ENCODE results near the gene SPTBN1.

The SPTBN1 gene

DNA sequence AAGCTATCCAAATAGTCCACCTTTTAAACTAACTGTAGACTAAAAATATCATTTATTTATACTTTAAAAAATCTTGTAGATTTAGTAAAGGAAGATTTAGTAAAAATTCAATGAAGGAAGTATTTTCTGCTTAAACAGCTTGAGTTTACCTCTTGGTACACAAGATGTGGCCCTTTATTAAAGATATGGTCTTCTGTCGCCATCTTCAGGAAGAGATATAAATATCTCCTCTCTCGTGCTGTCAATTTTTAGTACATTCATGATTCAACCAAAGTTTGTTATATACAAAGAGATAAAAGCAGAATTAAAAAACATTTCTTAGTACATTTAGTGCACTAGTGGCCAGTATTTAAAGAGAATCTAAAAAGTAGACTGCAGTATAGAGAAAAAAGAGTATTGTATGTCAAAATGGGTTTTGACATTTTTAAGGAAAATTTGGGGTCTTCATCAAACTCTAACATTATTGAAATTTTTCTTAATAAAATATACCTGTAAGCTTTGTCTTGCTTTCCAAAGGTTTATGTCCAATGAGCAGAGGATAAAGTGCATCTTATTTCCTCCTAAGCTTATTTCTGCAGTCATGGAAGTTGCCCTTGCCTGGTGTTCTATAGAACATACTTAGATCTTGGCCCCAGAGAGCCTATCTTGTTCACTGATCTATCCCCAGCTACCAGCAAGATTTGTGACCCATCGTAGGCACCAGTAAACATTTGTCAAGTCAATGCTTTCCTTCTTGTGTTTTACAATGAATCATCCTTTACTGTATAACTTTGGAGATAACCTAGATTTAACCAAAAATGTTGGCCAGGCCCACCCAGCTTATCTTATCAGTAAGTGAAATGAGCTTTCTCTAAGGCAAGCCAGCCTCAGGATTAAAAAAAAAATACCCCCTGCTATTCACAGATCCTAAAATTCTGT lies 248.8 kb downstream of the SPTBN1 start:
- no peak overlapping the region for H3K27ac ChIP-seq (ENCODE audit: low read length)
- no peak for TF ChIP-seq EZH2phosphoT487 (IDR thresholded peaks at IDR 0.05; ENCODE audit: low read depth)
- TF ChIP-seq, protein P1, sequence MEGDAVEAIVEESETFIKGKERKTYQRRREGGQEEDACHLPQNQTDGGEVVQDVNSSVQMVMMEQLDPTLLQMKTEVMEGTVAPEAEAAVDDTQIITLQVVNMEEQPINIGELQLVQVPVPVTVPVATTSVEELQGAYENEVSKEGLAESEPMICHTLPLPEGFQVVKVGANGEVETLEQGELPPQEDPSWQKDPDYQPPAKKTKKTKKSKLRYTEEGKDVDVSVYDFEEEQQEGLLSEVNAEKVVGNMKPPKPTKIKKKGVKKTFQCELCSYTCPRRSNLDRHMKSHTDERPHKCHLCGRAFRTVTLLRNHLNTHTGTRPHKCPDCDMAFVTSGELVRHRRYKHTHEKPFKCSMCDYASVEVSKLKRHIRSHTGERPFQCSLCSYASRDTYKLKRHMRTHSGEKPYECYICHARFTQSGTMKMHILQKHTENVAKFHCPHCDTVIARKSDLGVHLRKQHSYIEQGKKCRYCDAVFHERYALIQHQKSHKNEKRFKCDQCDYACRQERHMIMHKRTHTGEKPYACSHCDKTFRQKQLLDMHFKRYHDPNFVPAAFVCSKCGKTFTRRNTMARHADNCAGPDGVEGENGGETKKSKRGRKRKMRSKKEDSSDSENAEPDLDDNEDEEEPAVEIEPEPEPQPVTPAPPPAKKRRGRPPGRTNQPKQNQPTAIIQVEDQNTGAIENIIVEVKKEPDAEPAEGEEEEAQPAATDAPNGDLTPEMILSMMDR (IDR thresholded peaks at IDR 0.05; ENCODE audit: low read depth, low read length): peak; percentile 67
- H3K36me3 ChIP-seq (replicated peaks; ENCODE audit: low read depth, low read length): no peaks in the 10 kb centered on the region
- peaks cover 12% of the 10 kb centered on the region; the same call in 1 of the 2 replicates for H3K27me3 ChIP-seq (ENCODE audit: low read depth, low read length)
- no peak overlapping the region for H3K9ac ChIP-seq (ENCODE audit: low read length)
- no peaks in the 10 kb centered on the region for H3K79me2 ChIP-seq (ENCODE audit: low read length)
- no peak overlapping the region for H2AFZ ChIP-seq (ENCODE audit: low read depth, low read length)
- H4K20me1 ChIP-seq (ENCODE audit: insufficient read depth, low read length): no peaks in the 10 kb centered on the region
- H3K4me3 ChIP-seq (ENCODE audit: low read length): no peak overlapping the region
- no peaks in the 10 kb centered on the region for H3K4me1 ChIP-seq (ENCODE audit: low read length)
- no peaks in the 10 kb centered on the region for H3K9me3 ChIP-seq (ENCODE audit: insufficient read depth, low read length)
- no peak overlapping the region for H3K4me2 ChIP-seq (ENCODE audit: low read length)

DNA sequence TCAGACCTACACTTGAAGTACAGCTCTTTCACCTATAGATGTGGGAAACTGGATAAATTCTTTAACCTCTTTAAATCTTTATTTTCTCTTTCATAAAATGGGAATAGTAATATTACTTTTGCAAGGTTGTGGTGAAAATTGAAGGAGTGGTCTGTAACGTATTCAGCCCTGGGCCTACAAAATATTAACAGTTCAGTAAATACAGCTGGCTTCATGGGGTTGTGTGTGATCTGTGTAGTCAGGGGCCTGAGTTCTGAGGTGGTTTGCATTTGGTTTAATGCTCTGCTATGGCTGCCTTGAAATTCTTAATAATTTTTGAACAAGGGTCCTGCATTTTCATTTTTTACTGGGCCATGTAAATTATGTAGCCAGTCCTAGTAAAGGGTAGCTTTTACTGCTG lies 250.5 kb downstream of the SPTBN1 start:
- no peak overlapping the region for H3K4me2 ChIP-seq (ENCODE audit: low read length)
- no peak overlapping the region for H3K4me3 ChIP-seq (ENCODE audit: low read length)
- TF ChIP-seq, protein P1 (IDR thresholded peaks at IDR 0.05; ENCODE audit: low read depth, low read length): no peak
- TF ChIP-seq EZH2phosphoT487 (IDR thresholded peaks at IDR 0.05; ENCODE audit: low read depth): no peak
- H3K27me3 ChIP-seq (ENCODE audit: low read depth, low read length): 0 out of 2 replicates have a peak, but pooled peaks cover 3% of the 10 kb centered on the region
- H3K79me2 ChIP-seq (ENCODE audit: low read length): no peaks in the 10 kb centered on the region
- H3K36me3 ChIP-seq (replicated peaks; ENCODE audit: low read depth, low read length): no peaks in the 10 kb centered on the region
- no peaks in the 10 kb centered on the region for H4K20me1 ChIP-seq (ENCODE audit: insufficient read depth, low read length)
- no peak overlapping the region for H3K9ac ChIP-seq (ENCODE audit: low read length)
- H3K9me3 ChIP-seq (ENCODE audit: insufficient read depth, low read length): no peaks in the 10 kb centered on the region
- H3K4me1 ChIP-seq (ENCODE audit: low read length): no peaks in the 10 kb centered on the region
- no peak overlapping the region for H2AFZ ChIP-seq (ENCODE audit: low read depth, low read length)
- H3K27ac ChIP-seq (ENCODE audit: low read length): no peak overlapping the region

DNA sequence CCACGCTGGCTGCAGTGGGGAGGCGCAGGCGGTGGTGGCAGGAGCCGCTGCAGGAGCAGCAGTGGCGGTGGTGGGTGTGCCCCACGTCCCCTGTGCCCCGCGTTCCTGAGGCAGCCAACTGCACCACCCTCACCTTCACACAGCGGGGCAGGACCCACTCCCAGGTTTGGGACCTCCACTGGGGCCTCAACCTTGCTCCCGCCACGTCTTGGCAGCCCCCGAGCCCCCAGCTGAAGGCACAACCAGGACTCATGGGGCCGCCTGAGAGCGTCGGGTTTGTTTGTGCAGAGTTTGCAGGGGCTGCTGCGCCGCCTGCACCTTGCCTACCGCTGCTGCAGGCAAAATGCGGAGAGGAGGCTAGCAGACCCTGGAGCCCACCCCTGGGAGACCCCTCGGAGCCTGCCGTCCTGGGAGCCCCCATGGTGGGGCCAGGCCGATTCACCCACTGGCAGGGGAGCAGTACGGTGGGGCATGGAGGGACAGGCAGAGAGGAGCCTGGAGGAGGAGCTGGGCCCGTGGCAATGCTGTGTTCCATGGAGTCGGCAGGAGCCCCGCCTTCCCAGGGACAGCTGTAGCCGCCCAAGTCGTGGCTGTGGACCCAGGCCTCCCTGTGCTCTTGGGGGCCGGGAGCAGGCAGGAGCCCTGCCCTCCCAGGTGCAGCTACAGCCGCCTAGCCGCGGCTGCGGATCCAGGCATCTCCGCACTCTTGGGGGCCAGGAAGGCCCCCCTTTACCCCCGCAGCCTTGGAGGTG lies 252.6 kb downstream of the SPTBN1 start:
- Histone ChIP-seq H3K27ac (ENCODE audit: low read length) (no peak overlapping the region), H3K79me2 (ENCODE audit: low read length) (no peaks in the 10 kb centered on the region), H3K4me1 (ENCODE audit: low read length) (no peaks in the 10 kb centered on the region), H3K4me2 (ENCODE audit: low read length) (peak overlapping the region; percentile 97), H3K4me3 (ENCODE audit: low read length) (peak overlapping the region; percentile 88), H4K20me1 (ENCODE audit: insufficient read depth, low read length) (no peaks in the 10 kb centered on the region), H2AFZ (ENCODE audit: low read depth, low read length) (peak overlapping the region; percentile 69), H3K36me3 (replicated peaks; ENCODE audit: low read depth, low read length) (no peaks in the 10 kb centered on the region), H3K9ac (ENCODE audit: low read length) (peak overlapping the region; percentile 31; the same call in 1 of the 2 replicates), H3K9me3 (ENCODE audit: insufficient read depth, low read length) (no peaks in the 10 kb centered on the region), H3K27me3 (ENCODE audit: low read depth, low read length) (no peaks in the 10 kb centered on the region)
- TF ChIP-seq EZH2phosphoT487 (IDR thresholded peaks at IDR 0.05; ENCODE audit: low read depth): no peak
- TF ChIP-seq, protein P1 (IDR thresholded peaks at IDR 0.05; ENCODE audit: low read depth, low read length): peak; percentile 8; the same call in 1 of the 2 replicates

DNA sequence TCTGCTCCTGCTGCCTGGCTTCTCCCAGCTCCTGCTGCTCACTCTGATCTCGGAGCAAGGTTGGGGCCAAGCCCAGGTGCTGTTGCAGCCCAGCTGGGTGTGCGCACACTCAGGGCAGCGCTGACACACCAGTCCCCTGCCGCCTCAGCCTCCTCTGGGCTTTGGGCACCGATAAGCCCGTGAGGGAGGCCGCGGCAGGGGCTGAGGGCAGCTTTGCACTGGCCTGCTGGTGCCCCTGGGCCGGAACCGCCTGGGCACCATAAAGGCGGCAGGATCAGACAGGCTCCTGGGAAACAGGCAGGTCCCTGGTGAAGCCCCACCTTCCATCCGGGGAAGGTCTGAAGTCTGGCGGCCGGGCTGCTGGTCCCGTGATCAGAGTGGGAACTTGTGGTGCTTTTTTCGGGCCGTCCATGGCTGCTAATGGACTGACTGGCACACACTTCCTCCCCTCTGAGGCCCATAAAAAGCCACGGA lies 253.2 kb downstream of the SPTBN1 start:
- Histone ChIP-seq H3K9me3 (ENCODE audit: insufficient read depth, low read length) (no peaks in the 10 kb centered on the region), H3K79me2 (ENCODE audit: low read length) (no peaks in the 10 kb centered on the region), H3K27ac (ENCODE audit: low read length) (no peak overlapping the region), H3K4me1 (ENCODE audit: low read length) (no peaks in the 10 kb centered on the region), H3K4me2 (ENCODE audit: low read length) (peak overlapping the region; percentile 97), H3K9ac (ENCODE audit: low read length) (peak overlapping the region; percentile 31; the same call in 1 of the 2 replicates), H4K20me1 (ENCODE audit: insufficient read depth, low read length) (no peaks in the 10 kb centered on the region), H3K36me3 (replicated peaks; ENCODE audit: low read depth, low read length) (no peaks in the 10 kb centered on the region), H3K27me3 (ENCODE audit: low read depth, low read length) (no peaks in the 10 kb centered on the region), H2AFZ (ENCODE audit: low read depth, low read length) (peak overlapping the region; percentile 69), H3K4me3 (ENCODE audit: low read length) (peak overlapping the region; percentile 88)
- TF ChIP-seq, protein P1 (IDR thresholded peaks at IDR 0.05; ENCODE audit: low read depth, low read length): no peak
- TF ChIP-seq EZH2phosphoT487 (IDR thresholded peaks at IDR 0.05; ENCODE audit: low read depth): no peak
